Measurements from ENCODE around the gene NTSR1.

GRCh38 chr20:62703853-62704228 lies 4.8 kb upstream of the NTSR1 start:
- TF ChIP-seq CTCF (IDR thresholded peaks at IDR 0.05) (no peak), POLR2A (IDR thresholded peaks at IDR 0.05) (no peak), POLR2AphosphoS5 (IDR thresholded peaks at IDR 0.05) (no peak)
